Caco-2 (cell line): ENCODE data around the gene STXBP1. TPM values are rescaled to one million over a fixed set of nuclear protein-coding genes. Genes with fewer than 3 reads are reported as not detected.

Experiments
- BruUV-seq: library from RNA; stranded (reverse); fragments of 400-500 nt; replicated peaks from 2 replicates; lab custom pipeline; 2021; lab: Mats Ljungman, UMichigan
- CTCF ChIA-PET: fragments of 300-600 bp; sonication (Branson Sonifier 250); formaldehyde crosslinking; loops from one replicate; lab custom pipeline; 2022; ENCODE audit warnings: antibody characterized with exemption; lab: Charles Lee
- POLR2A ChIA-PET: fragments of 300-600 bp; sonication (Branson Sonifier 250); formaldehyde crosslinking; loops from one replicate; lab custom pipeline; 2022; ENCODE audit warnings: antibody characterized with exemption; lab: Charles Lee
- DNase-seq, 2 experiments: peaks; one replicate each; pipeline versions ENCODE4 v3.0.0 to v3.0.0-alpha.2; 2020 to 2022
- H3K27me3 ChIP-seq: replicated peaks from 2 replicates; pipeline ENCODE4 v1.6.0; 2011; ENCODE audit warnings: low read length; ENCODE audit not compliant: control insufficient read depth, insufficient read depth
- H3K36me3 ChIP-seq: 2 replicates; pipeline ENCODE4 v1.5.1; 2011; ENCODE audit warnings: low read length; ENCODE audit not compliant: control insufficient read depth, insufficient read depth
- H3K4me1 ChIP-seq: fragments of 250-450 bp; sonication (Bioruptor Pico); 2 replicates; pipeline ENCODE4 v1.5.1; 2020; ENCODE audit warnings: mild to moderate bottlenecking
- H3K4me3 ChIP-seq: 2 replicates; pipeline ENCODE4 v1.5.1; 2011; ENCODE audit warnings: low read depth, mild to moderate bottlenecking, control low read depth, low read length
- H3K9me3 ChIP-seq: fragments of 250-450 bp; sonication (Bioruptor Pico); 2 replicates; pipeline ENCODE4 v1.5.1; 2020; ENCODE audit warnings: mild to moderate bottlenecking, moderate library complexity
- H3K27ac Mint-ChIP-seq: one replicate; pipeline ENCODE4 v1.8.0; 2022; ENCODE audit warnings: mixed read lengths; ENCODE audit not compliant: unreplicated experiment
- H3K27me3 Mint-ChIP-seq: one replicate; pipeline ENCODE4 v1.8.0; 2022; ENCODE audit warnings: mixed read lengths; ENCODE audit not compliant: insufficient read depth, unreplicated experiment
- H3K36me3 Mint-ChIP-seq: one replicate; pipeline ENCODE4 v1.8.0; 2022; ENCODE audit warnings: mild to moderate bottlenecking, mixed read lengths; ENCODE audit not compliant: insufficient read depth, unreplicated experiment
- H3K4me1 Mint-ChIP-seq: one replicate; pipeline ENCODE4 v1.8.0; 2022; ENCODE audit warnings: low read depth, mixed read lengths; ENCODE audit not compliant: unreplicated experiment
- H3K4me3 Mint-ChIP-seq: one replicate; pipeline ENCODE4 v1.8.0; 2022; ENCODE audit warnings: mild to moderate bottlenecking, moderate library complexity, mixed read lengths; ENCODE audit not compliant: unreplicated experiment
- H3K9me3 Mint-ChIP-seq: one replicate; pipeline ENCODE4 v1.8.0; 2022; ENCODE audit warnings: mixed read lengths; ENCODE audit not compliant: unreplicated experiment
- CTCF ChIP-seq, 2 experiments: fragments of 200-600 bp in 1 of 2; IDR thresholded peaks; 1 replicate in 1 of 2; 2 replicates in 1 of 2; pipeline versions ENCODE4 v1.5.1 to v1.8.0; 2011 to 2022; ENCODE audit warnings: antibody characterized with exemption in 1 of 2, control low read depth in 1 of 2, inconsistent platforms in 1 of 2, low read depth in 1 of 2, low read length in 1 of 2, mild to moderate bottlenecking in 1 of 2, moderate library complexity in 1 of 2; ENCODE audit not compliant: insufficient read depth in 1 of 2, severe bottlenecking in 1 of 2, unreplicated experiment in 1 of 2
- intact Hi-C: fragments of 100-400 bp; cut with micrococcal nuclease; formaldehyde crosslinking; loops from one replicate; pipeline ENCODE4 v1.10.0; 2022; ENCODE audit not compliant: unreplicated experiment
- total RNA-seq: library from RNA; stranded (reverse); gene quantifications from 2 replicates; pipeline ENCODE4 v1.2.3, GENCODE V29; 2022

Gene STXBP1
- total RNA-seq, 1 experiment from 2014 or later = 5.5 TPM

GRCh38 chr9:127714020-127714750 lies 102.1 kb downstream of the STXBP1 start:
- ChIA-PET CTCF (interaction anchor here (0.6 to 1.1 kb wide), 2 partner anchors 21 to 197 kb away, joined by 3 read pairs; partner anchors contain the start of gene TOR2A), POLR2A (no interaction called here)
- Mint-ChIP-seq H3K27me3 (no peaks in the 10 kb centered on the region), H3K4me1 (peaks cover 7% of the 10 kb centered on the region), H3K4me3 (peak overlapping the region; percentile 85), H3K36me3 (peaks cover 6% of the 10 kb centered on the region), H3K9me3 (no peaks in the 10 kb centered on the region), H3K27ac (no peak overlapping the region)
- no peak for TF ChIP-seq CTCF (IDR thresholded peaks at IDR 0.05; ENCODE audit: insufficient read depth in 1 of 2, low read depth in 1 of 2, low read length in 1 of 2, severe bottlenecking in 1 of 2, unreplicated experiment in 1 of 2)
- no TSS peak for BruUV-seq
- intact Hi-C loops = no loop called here
- H3K9me3 ChIP-seq = no peaks in the 10 kb centered on the region
- no peaks in the 10 kb centered on the region for H3K36me3 ChIP-seq
- H3K27me3 ChIP-seq = no peaks in the 10 kb centered on the region
- H3K4me3 ChIP-seq = peak overlapping the region; percentile 71; the same call in 1 of the 2 replicates
- no peak for DNase-seq
- H3K4me1 ChIP-seq = peaks cover 4% of the 10 kb centered on the region; the same call in 1 of the 2 replicates

- POLR2A ChIA-PET = no interaction called here
- CTCF ChIA-PET = interaction anchor here (0.6 to 2.6 kb wide), 3 partner anchors 20 to 196 kb away, joined by 3 to 21 read pairs (median 4); partner anchors contain the start of gene TOR2A
- H3K27me3 Mint-ChIP-seq = no peaks in the 10 kb centered on the region
These were observed 102.9 kb downstream of the STXBP1 start for GRCh38 chr9:127714951-127715469.

More at GRCh38 chr9:127714951-127715469, 102.9 kb downstream of the STXBP1 start:
- Mint-ChIP-seq H3K36me3 (peaks cover 6% of the 10 kb centered on the region), H3K4me3 (peak overlapping the region; percentile 85), H3K9me3 (no peaks in the 10 kb centered on the region), H3K27ac (peak overlapping the region; percentile 83), H3K4me1 (peaks cover 7% of the 10 kb centered on the region)
- BruUV-seq = TSS peak; percentile 54
- peak in 1 of 2 experiments; percentile 30 for DNase-seq
- Histone ChIP-seq H3K9me3 (no peaks in the 10 kb centered on the region), H3K36me3 (no peaks in the 10 kb centered on the region), H3K4me3 (peak overlapping the region; percentile 71), H3K4me1 (peaks cover 4% of the 10 kb centered on the region; the same call in 1 of the 2 replicates), H3K27me3 (no peaks in the 10 kb centered on the region)
- TF ChIP-seq CTCF (IDR thresholded peaks at IDR 0.05; ENCODE audit: insufficient read depth in 1 of 2, low read depth in 1 of 2, low read length in 1 of 2, severe bottlenecking in 1 of 2, unreplicated experiment in 1 of 2) = no peak
- intact Hi-C loops = no loop called here
